HuH-7.5 (cell line): ENCODE results near the gene SLC50A1.
"Not testable (repeated sequence)": the region's sequence is repeated elsewhere in the genome, so short reads cannot be mapped to it uniquely, and the experiment has no call there.

Source experiments
- DNase-seq: peaks from one replicate; pipeline ENCODE4 v3.0.0; 2011; ENCODE audit warnings: low spot score

The SLC50A1 gene

GRCh38 chr1:155134880-155135414 is 705 bp upstream of the SLC50A1 start:
- DNase-seq = peak; percentile 83

GRCh38 chr1:155136748-155137147 is 1.1 kb downstream of the SLC50A1 start:
- DNase-seq = no peak

GRCh38 chr1:155137154-155137949 is 1.7 kb downstream of the SLC50A1 start:
- DNase-seq = no peak

GRCh38 chr1:155139895-155140629 is 4.4 kb downstream of the SLC50A1 start, which contains the start of gene DPM3:
Gene DPM3 (minus strand): TSS chr1:155140531. CDS start chr1:155140240, 291 bp downstream.
- DNase-seq = peak; percentile 85

GRCh38 chr1:155140630-155140953 is 4.9 kb downstream of the SLC50A1 start:
- no peak for DNase-seq

GRCh38 chr1:155141749-155142148 is 6.1 kb downstream of the SLC50A1 start:
- no peak for DNase-seq

- no peak for DNase-seq
Observed at GRCh38 chr1:155145491-155145890, 9.8 kb downstream of the SLC50A1 start.

- not testable (repeated sequence) for DNase-seq
Observed at GRCh38 chr1:155155996-155156643, 20.5 kb downstream of the SLC50A1 start.

- no peak for DNase-seq
Observed at GRCh38 chr1:155158991-155159390, 23.3 kb downstream of the SLC50A1 start.

- no peak for DNase-seq
Observed at GRCh38 chr1:155160128-155160527, 24.5 kb downstream of the SLC50A1 start.

GRCh38 chr1:155162631-155163030 is 27.0 kb downstream of the SLC50A1 start:
- not testable (repeated sequence) for DNase-seq

GRCh38 chr1:155163785-155164184 is 28.1 kb downstream of the SLC50A1 start:
- not testable (repeated sequence) for DNase-seq

- not testable (repeated sequence) for DNase-seq
Observed at GRCh38 chr1:155164625-155165024, 29.0 kb downstream of the SLC50A1 start.

- no peak for DNase-seq
Observed at GRCh38 chr1:155166051-155166470, 30.4 kb downstream of the SLC50A1 start.

- no peak for DNase-seq
Observed at GRCh38 chr1:155166471-155167165, 31.0 kb downstream of the SLC50A1 start.

- peak; percentile 88 for DNase-seq
Observed at GRCh38 chr1:155167166-155168104, 31.8 kb downstream of the SLC50A1 start.

GRCh38 chr1:155168105-155168445 is 32.4 kb downstream of the SLC50A1 start:
- DNase-seq = not testable (repeated sequence)

- no peak for DNase-seq
Observed at GRCh38 chr1:155168456-155169210, 33.0 kb downstream of the SLC50A1 start.

GRCh38 chr1:155169541-155169940 is 33.9 kb downstream of the SLC50A1 start:
- no peak for DNase-seq
